IMR-90 (cell line): ENCODE results near the gene PHKB. TPM values are rescaled to one million over a fixed set of nuclear protein-coding genes. Genes with fewer than 3 reads are reported as not detected.

ENCODE experiments used
- ATAC-seq: fragments of 200-7000 bp; cut with Tn5 transposase; 2 replicates; pipeline ENCODE4 v1.9.1; 2020; ENCODE audit warnings: low read depth, mild to moderate bottlenecking, moderate library complexity
- BruUV-seq: library from RNA; stranded (reverse); fragments of 400-500 nt; replicated peaks from 2 replicates; lab custom pipeline; 2021; lab: Mats Ljungman, UMichigan
- CTCF ChIA-PET: fragments of 300-600 bp; formaldehyde crosslinking; extraction: SDS; loops from one replicate; lab custom pipeline; 2021; ENCODE audit warnings: antibody characterized with exemption; lab: Yijun Ruan, JAX
- POLR2A ChIA-PET: fragments of 300-600 bp; sonication (Branson Sonifier 250); formaldehyde crosslinking; loops from one replicate; lab custom pipeline; 2022; ENCODE audit warnings: antibody characterized with exemption; ENCODE audit not compliant: unreplicated experiment; lab: Charles Lee
- DNase-seq: peaks from one replicate; pipeline ENCODE4 v3.0.0; 2013
- H2AFZ ChIP-seq: replicated peaks from 2 replicates; pipeline ENCODE3; 2013; ENCODE audit warnings: low read length, mild to moderate bottlenecking; ENCODE audit not compliant: poor library complexity
- H2AK5ac ChIP-seq: 2 replicates; pipeline ENCODE4 v1.6.1; 2013; ENCODE audit warnings: low read depth, low read length, inconsistent platforms
- H2AK9ac ChIP-seq: replicated peaks from 2 replicates; pipeline ENCODE3; 2013; ENCODE audit warnings: mild to moderate bottlenecking, low read depth, low read length, moderate library complexity; ENCODE audit not compliant: poor library complexity
- H2BK120ac ChIP-seq: 2 replicates; pipeline ENCODE4 v1.6.1; 2013; ENCODE audit warnings: low read depth, low read length, inconsistent platforms
- H2BK15ac ChIP-seq: 3 replicates; pipeline ENCODE4 v1.6.1; 2013; ENCODE audit warnings: low read depth, low read length, inconsistent platforms
- H2BK20ac ChIP-seq: 2 replicates; pipeline ENCODE4 v1.6.1; 2013; ENCODE audit warnings: low read depth, mild to moderate bottlenecking, inconsistent platforms, low read length, moderate library complexity
- H2BK5ac ChIP-seq: 2 replicates; pipeline ENCODE4 v1.6.1; 2013; ENCODE audit warnings: mild to moderate bottlenecking, low read depth, low read length, inconsistent platforms; ENCODE audit not compliant: poor library complexity, severe bottlenecking
- H3K14ac ChIP-seq: replicated peaks from 2 replicates; pipeline ENCODE4 v1.6.1; 2013; ENCODE audit warnings: low read depth, low read length, inconsistent platforms
- H3K18ac ChIP-seq: 2 replicates; pipeline ENCODE4 v1.6.1; 2013; ENCODE audit warnings: low read depth, low read length, control low read depth
- H3K23ac ChIP-seq: 2 replicates; pipeline ENCODE4 v1.6.1; 2013; ENCODE audit warnings: low read depth, low read length, inconsistent platforms
- H3K27ac ChIP-seq: 2 replicates; pipeline ENCODE4 v1.5.1; 2013; ENCODE audit warnings: mild to moderate bottlenecking, control low read depth, low read length; ENCODE audit not compliant: insufficient read depth
- H3K27me3 ChIP-seq: 2 replicates; pipeline ENCODE4 v1.6.1; 2013; ENCODE audit warnings: low read length; ENCODE audit not compliant: control insufficient read depth, insufficient read depth
- H3K36me3 ChIP-seq: 2 replicates; pipeline ENCODE4 v1.6.1; 2013; ENCODE audit warnings: low read length, mixed read lengths; ENCODE audit not compliant: control insufficient read depth, insufficient read depth
- H3K4ac ChIP-seq: 2 replicates; pipeline ENCODE4 v1.6.1; 2013; ENCODE audit warnings: low read depth, low read length, inconsistent platforms
- H3K4me1 ChIP-seq: 2 replicates; pipeline ENCODE4 v1.6.1; 2013; ENCODE audit warnings: low read length, mixed read lengths; ENCODE audit not compliant: control insufficient read depth, insufficient read depth
- H3K4me2 ChIP-seq: 2 replicates; pipeline ENCODE4 v1.6.1; 2013; ENCODE audit warnings: low read depth, mild to moderate bottlenecking, control low read depth, low read length, moderate library complexity
- H3K4me3 ChIP-seq: 2 replicates; pipeline ENCODE4 v1.5.1; 2013; ENCODE audit warnings: low read depth, mild to moderate bottlenecking, control low read depth, low read length, moderate library complexity; ENCODE audit not compliant: insufficient read depth
- H3K56ac ChIP-seq: 2 replicates; pipeline ENCODE4 v1.6.1; 2013; ENCODE audit warnings: low read length, inconsistent platforms; ENCODE audit not compliant: insufficient read depth; ENCODE audit errors: extremely low read depth
- H3K79me1 ChIP-seq, 2 experiments: 2 replicates each; pipeline ENCODE4 v1.6.1; 2013; ENCODE audit warnings: low read length in 2 of 2, inconsistent platforms in 1 of 2, low read depth in 1 of 2
- H3K9ac ChIP-seq: 2 replicates; pipeline ENCODE4 v1.6.1; 2013; ENCODE audit warnings: low read depth, low read length, control low read depth
- H3K9me1 ChIP-seq: 2 replicates; pipeline ENCODE4 v1.6.1; 2013; ENCODE audit warnings: low read length, inconsistent platforms; ENCODE audit not compliant: insufficient read depth
- H3K9me3 ChIP-seq: 2 replicates; pipeline ENCODE4 v1.6.1; 2013; ENCODE audit warnings: low read length; ENCODE audit not compliant: control insufficient read depth, insufficient read depth
- H4K20me1 ChIP-seq: 2 replicates; pipeline ENCODE4 v1.6.1; 2013; ENCODE audit warnings: low read length, inconsistent platforms; ENCODE audit not compliant: insufficient read depth
- H4K5ac ChIP-seq: 2 replicates; pipeline ENCODE4 v1.6.1; 2013; ENCODE audit warnings: mild to moderate bottlenecking, low read depth, low read length, control low read depth
- H4K8ac ChIP-seq, 2 experiments: 2 replicates each; pipeline ENCODE4 v1.6.1; 2013; ENCODE audit warnings: low read depth in 2 of 2, low read length in 2 of 2, control low read depth in 1 of 2, inconsistent platforms in 1 of 2
- H4K91ac ChIP-seq: 2 replicates; pipeline ENCODE4 v1.6.1; 2013; ENCODE audit warnings: low read depth, low read length, inconsistent platforms; ENCODE audit not compliant: insufficient read depth
- BHLHE40 ChIP-seq: fragments of 150-350 bp; IDR thresholded peaks from 2 replicates; pipeline ENCODE4 v1.6.1; 2016; ENCODE audit warnings: mild to moderate bottlenecking, low read depth, low read length
- NFE2L2 ChIP-seq: fragments of 150-350 bp; IDR thresholded peaks from 2 replicates; pipeline ENCODE4 v1.6.1; 2016; ENCODE audit warnings: low read depth, mild to moderate bottlenecking, low read length
- WGBS, 2 experiments: methylation state at CpG; one replicate each; pipeline versions ENCODE4 v1.1.5 to v1.1.7; 2013; ENCODE audit warnings: missing lambda C conversion rate in 2 of 2; ENCODE audit not compliant: insufficient read length in 1 of 2; ENCODE audit errors: extremely low coverage in 2 of 2; 5-methylcytosine and 5-hydroxymethylcytosine counted together
- dilution Hi-C: fragments of 300-500 bp; cut with HindIII; formaldehyde crosslinking; loops from one replicate; pipeline ENCODE4 v1.14.3; 2018; ENCODE audit warnings: low sequenced_read_pairs; ENCODE audit not compliant: unreplicated experiment
- in situ Hi-C: fragments of 300-500 bp; cut with MboI; formaldehyde crosslinking; loops from 3 replicates; pipeline ENCODE4 v1.14.3; 2019; ENCODE audit warnings: low sequenced_read_pairs, inconsistent platforms, mixed read lengths
- intact Hi-C: fragments of 100-400 bp; cut with micrococcal nuclease; formaldehyde crosslinking; loops from 2 replicates; pipeline ENCODE4 v1.10.0; 2022
- polyA plus RNA-seq, 3 experiments: library from polyadenylated mRNA; depleted of rRNA; stranded (reverse); fragments of >200 nt; gene quantifications; 2 replicates each; pipeline ENCODE4 v1.2.3, GENCODE V29; 2012; ENCODE audit warnings: low replicate concordance in 1 of 3
- total RNA-seq: library from RNA; depleted of rRNA; stranded (reverse); fragments of >200 nt; gene quantifications from 2 replicates; pipeline ENCODE4 v1.2.3, GENCODE V29; 2012

PHKB gene
- total and polyA plus RNA-seq, 2 of the 4 experiments (the other 2 are of a cell fraction) = 24.2 to 58.6 TPM

GRCh38 chr16:47475786-47476185 lies 14.7 kb downstream of the PHKB start:
- TF ChIP-seq NFE2L2 (no peak), BHLHE40 (0 out of 2 replicates have a peak, but pooled peaks have one; percentile 48)
- 20% methylated on average over 1 of the region's 1 CpG; no CpG with 5 or more reads in 1 of the 2 experiments for WGBS, 2 experiments
- peak; percentile 74 for ATAC-seq

More at GRCh38 chr16:47475786-47476185, 14.7 kb downstream of the PHKB start:
- peaks cover 6% of the 10 kb centered on the region; the same call in 1 of the 2 replicates for H3K9me1 ChIP-seq
- H3K4me1 ChIP-seq = peaks cover 2% of the 10 kb centered on the region; the same call in 1 of the 2 replicates
- in situ Hi-C loops = no loop called here
- no peak overlapping the region for H3K27ac ChIP-seq
- POLR2A ChIA-PET = no interaction called here
- peak; percentile 49 for DNase-seq
- no peak overlapping the region for H3K18ac ChIP-seq
- no peaks in the 10 kb centered on the region; the same call in 1 of the 2 replicates for H4K20me1 ChIP-seq
- no peak overlapping the region for H3K4me2 ChIP-seq
- H3K23ac ChIP-seq = no peak overlapping the region
- no peak overlapping the region for H4K5ac ChIP-seq
- H2BK15ac ChIP-seq = no peak overlapping the region
- no peaks in the 10 kb centered on the region for H3K27me3 ChIP-seq
- no peak overlapping the region for H2AFZ ChIP-seq
- H3K9me3 ChIP-seq = no peaks in the 10 kb centered on the region
- H2AK9ac ChIP-seq = no peak overlapping the region
- no peak overlapping the region for H3K4ac ChIP-seq
- no peak overlapping the region for H3K56ac ChIP-seq
- no peak overlapping the region for H2BK120ac ChIP-seq
- no peak overlapping the region for H4K91ac ChIP-seq
- no peak overlapping the region for H2BK20ac ChIP-seq
- dilution Hi-C loops = no loop called here
- no TSS peak for BruUV-seq
- H2BK5ac ChIP-seq = no peak overlapping the region
- intact Hi-C loops = no loop called here
- no peak overlapping the region for H3K4me3 ChIP-seq
- H3K79me1 ChIP-seq = peaks cover 33 to 37% of the 10 kb centered on the region in 2 experiments
- no peaks in the 10 kb centered on the region for H3K36me3 ChIP-seq
- H4K8ac ChIP-seq = peak overlapping the region in 1 of 2 experiments; percentile 77; a peak in 2 of 4 replicates
- H3K14ac ChIP-seq = peak overlapping the region; percentile 63; the same call in 1 of the 2 replicates
- no peak overlapping the region for H3K9ac ChIP-seq
- no peak overlapping the region for H2AK5ac ChIP-seq
- CTCF ChIA-PET = interaction anchor here (0.6 kb wide), 1 partner anchor 1014 kb away, joined by 5 read pairs; no protein-coding TSS in a partner anchor
